Immature natural killer cell (primary cell): ENCODE results near the gene PCDHA8. TPM values are rescaled to one million over a fixed set of nuclear protein-coding genes. Genes with fewer than 3 reads are reported as not detected.
"Not testable (repeated sequence)": the region's sequence is repeated elsewhere in the genome, so short reads cannot be mapped to it uniquely, and the experiment has no call there.

ENCODE experiments used
- DNase-seq, 3 donors: peaks; one replicate each; pipeline ENCODE4 v3.0.0; 2022; ENCODE audit warnings: mixed read lengths in 1 of 3
- H3K27ac Mint-ChIP-seq, 6 donors: one replicate each; pipeline ENCODE4 v1.8.0; 2020; ENCODE audit warnings: mixed read lengths in 6 of 6, mild to moderate bottlenecking in 5 of 6, inconsistent platforms in 4 of 6, moderate library complexity in 3 of 6
- H3K27me3 Mint-ChIP-seq, 3 donors: one replicate each; pipeline ENCODE4 v1.8.0; 2020 to 2021; ENCODE audit warnings: low read depth in 3 of 3, mild to moderate bottlenecking in 3 of 3, mixed read lengths in 3 of 3, moderate library complexity in 3 of 3, inconsistent platforms in 1 of 3
- H3K36me3 Mint-ChIP-seq, 3 donors: one replicate each; pipeline ENCODE4 v1.8.0; 2020; ENCODE audit warnings: mixed read lengths in 3 of 3, inconsistent platforms in 2 of 3, mild to moderate bottlenecking in 2 of 3
- H3K4me1 Mint-ChIP-seq, 2 donors: one replicate each; pipeline ENCODE4 v1.8.0; 2020; ENCODE audit warnings: inconsistent platforms in 2 of 2, mild to moderate bottlenecking in 2 of 2, mixed read lengths in 2 of 2, moderate library complexity in 1 of 2
- H3K4me3 Mint-ChIP-seq, 5 donors: one replicate each; pipeline ENCODE4 v1.8.0; 2020; ENCODE audit warnings: mild to moderate bottlenecking in 5 of 5, mixed read lengths in 5 of 5, inconsistent platforms in 3 of 5, moderate library complexity in 3 of 5
- H3K9me3 Mint-ChIP-seq, 6 donors: one replicate each; pipeline ENCODE4 v1.8.0; 2020; ENCODE audit warnings: mild to moderate bottlenecking in 6 of 6, mixed read lengths in 6 of 6, inconsistent platforms in 4 of 6, moderate library complexity in 3 of 6
- polyA plus RNA-seq, 3 donors: library from polyadenylated mRNA; unstranded; fragments of 300-500 nt; fragmentation: Illumina TruSeq; gene quantifications; one replicate each; pipeline ENCODE4 v1.2.3, GENCODE V29; 2021

Gene PCDHA8
- polyA plus RNA-seq, 3 donors from 2014 or later: not detected

GRCh38 chr5:140842798-140843733 is 2.1 kb downstream of the PCDHA8 start:
- H3K36me3 Mint-ChIP-seq: peaks cover 0 to 3% (median 0%) of the 10 kb centered on the region in 3 donors
- DNase-seq: no peak
- H3K9me3 Mint-ChIP-seq: peaks cover 11 to 31% (median 20%) of the 10 kb centered on the region in 6 donors
- peaks cover 5 to 8% (median 6%) of the 10 kb centered on the region in 3 donors for H3K27me3 Mint-ChIP-seq
- H3K4me3 Mint-ChIP-seq: no peak overlapping the region
- H3K27ac Mint-ChIP-seq: no peak overlapping the region
- H3K4me1 Mint-ChIP-seq: peaks cover 0 to 2% of the 10 kb centered on the region in 2 donors

GRCh38 chr5:140848139-140849102 is 7.4 kb downstream of the PCDHA8 start, which contains the start of gene PCDHA9:
Gene PCDHA9, plus strand, starts transcription at chr5:140848382. Its CDS starts 114 bp downstream, at chr5:140848496.
- H3K4me1 Mint-ChIP-seq, DNase-seq, H3K36me3 Mint-ChIP-seq, H3K27me3 Mint-ChIP-seq, H3K27ac Mint-ChIP-seq, H3K4me3 Mint-ChIP-seq: not testable (repeated sequence)
- H3K9me3 Mint-ChIP-seq: peaks cover 0 to 17% (median 6%) of the 10 kb centered on the region in 6 donors

GRCh38 chr5:140849831-140850634 is 9.0 kb downstream of the PCDHA8 start:
- H3K4me3 Mint-ChIP-seq, H3K27me3 Mint-ChIP-seq, H3K4me1 Mint-ChIP-seq, DNase-seq, H3K27ac Mint-ChIP-seq, H3K36me3 Mint-ChIP-seq: not testable (repeated sequence)
- peaks cover 0 to 14% (median 6%) of the 10 kb centered on the region in 6 donors for H3K9me3 Mint-ChIP-seq

- H3K4me1 Mint-ChIP-seq: no peaks in the 10 kb centered on the region
- H3K36me3 Mint-ChIP-seq: peaks cover 0 to 4% (median 0%) of the 10 kb centered on the region in 3 donors
- peaks cover 0 to 5% (median 3%) of the 10 kb centered on the region in 3 donors for H3K27me3 Mint-ChIP-seq
- H3K4me3 Mint-ChIP-seq: no peak within 1 kb of the TSS
- DNase-seq: no peak
- no peak within 1 kb of the TSS for H3K27ac Mint-ChIP-seq
- peaks cover 1 to 24% (median 12%) of the 10 kb centered on the region in 6 donors for H3K9me3 Mint-ChIP-seq
Observed at GRCh38 chr5:140855772-140856674, 15.0 kb downstream of the PCDHA8 start, which contains the start of gene PCDHA10. Gene PCDHA10, plus strand, starts transcription at chr5:140855897. Its CDS starts 152 bp downstream, at chr5:140856049.

GRCh38 chr5:140857177-140857986 is 16.4 kb downstream of the PCDHA8 start:
- DNase-seq: no peak
- Mint-ChIP-seq H3K4me3 (no peak overlapping the region), H3K9me3 (peaks cover 6 to 24% (median 16%) of the 10 kb centered on the region in 6 donors), H3K36me3 (peaks cover 0 to 4% (median 0%) of the 10 kb centered on the region in 3 donors), H3K4me1 (no peaks in the 10 kb centered on the region), H3K27ac (no peak overlapping the region), H3K27me3 (peaks cover 0 to 5% (median 5%) of the 10 kb centered on the region in 3 donors)

- Mint-ChIP-seq H3K4me1 (no peaks in the 10 kb centered on the region), H3K36me3 (peaks cover 0 to 4% (median 0%) of the 10 kb centered on the region in 3 donors), H3K27me3 (peaks cover 0 to 5% (median 5%) of the 10 kb centered on the region in 3 donors), H3K27ac (no peak overlapping the region), H3K4me3 (no peak overlapping the region), H3K9me3 (peaks cover 6 to 24% (median 15%) of the 10 kb centered on the region in 6 donors)
- DNase-seq: no peak
Observed at GRCh38 chr5:140857987-140858240, 16.9 kb downstream of the PCDHA8 start.

GRCh38 chr5:140862441-140863295 is 21.7 kb downstream of the PCDHA8 start:
- no peak overlapping the region for H3K27ac Mint-ChIP-seq
- DNase-seq: no peak
- H3K27me3 Mint-ChIP-seq: peaks cover 0 to 4% (median 2%) of the 10 kb centered on the region in 3 donors
- no peaks in the 10 kb centered on the region for H3K4me1 Mint-ChIP-seq
- H3K4me3 Mint-ChIP-seq: no peak overlapping the region
- H3K36me3 Mint-ChIP-seq: no peaks in the 10 kb centered on the region
- peaks cover 3 to 18% (median 8%) of the 10 kb centered on the region in 6 donors for H3K9me3 Mint-ChIP-seq

- Mint-ChIP-seq H3K27ac (no peak within 1 kb of the TSS), H3K27me3 (peaks cover 0 to 11% (median 3%) of the 10 kb centered on the region in 3 donors), H3K4me3 (no peak within 1 kb of the TSS)
Observed at GRCh38 chr5:140868721-140869554, 28.0 kb downstream of the PCDHA8 start, which contains the start of gene PCDHA11. Gene PCDHA11, plus strand, starts transcription at chr5:140868957. Its CDS starts 147 bp downstream, at chr5:140869104.

GRCh38 chr5:140869555-140869886 is 28.5 kb downstream of the PCDHA8 start:
- Mint-ChIP-seq H3K4me1 (no peaks in the 10 kb centered on the region), H3K4me3 (no peak overlapping the region), H3K9me3 (peaks cover 2 to 33% (median 17%) of the 10 kb centered on the region in 6 donors), H3K27ac (no peak overlapping the region), H3K36me3 (peaks cover 0 to 5% (median 4%) of the 10 kb centered on the region in 3 donors), H3K27me3 (peaks cover 0 to 9% (median 7%) of the 10 kb centered on the region in 3 donors)
- no peak for DNase-seq

More at GRCh38 chr5:140868721-140869554, 28.0 kb downstream of the PCDHA8 start, which contains the start of gene PCDHA11:
- Mint-ChIP-seq H3K4me1 (no peaks in the 10 kb centered on the region), H3K9me3 (peaks cover 2 to 31% (median 15%) of the 10 kb centered on the region in 6 donors), H3K36me3 (peaks cover 0 to 5% (median 4%) of the 10 kb centered on the region in 3 donors)
- DNase-seq: no peak
